Neural progenitor cell (in vitro differentiated cells): Measurements from ENCODE around the gene CNTROB.

ENCODE experiments used
- CTCF ChIP-seq: fragments of 200-600 bp; sonication (generic); IDR thresholded peaks from 2 replicates; pipeline ENCODE4 v1.5.1; 2017; ENCODE audit warnings: antibody characterized with exemption, mild to moderate bottlenecking
- EZH2 ChIP-seq: fragments of 200-600 bp; sonication (generic); IDR thresholded peaks from 2 replicates; pipeline ENCODE4 v1.6.1; 2017; ENCODE audit warnings: antibody characterized with exemption, mild to moderate bottlenecking, moderate library complexity

GRCh38 chr17:7944326-7944725 is 12.3 kb downstream of the CNTROB start:
- TF ChIP-seq CTCF, result no peak
- TF ChIP-seq EZH2, result no peak
